PC-3 (cell line): ENCODE measurements around the gene HLA-F.

Experiments used
- CTCF ChIP-seq: fragments of 300-600 bp; sonication (generic); conservative IDR thresholded peaks from 2 replicates; pipeline ENCODE4 v1.5.1; 2017; ENCODE audit warnings: antibody characterized with exemption, low read depth, mild to moderate bottlenecking, low read length
- EZH2 ChIP-seq: fragments of 300-600 bp; sonication (generic); IDR thresholded peaks from one replicate; pipeline ENCODE4 v1.6.1; 2017; ENCODE audit warnings: antibody characterized with exemption, mild to moderate bottlenecking, low read length; ENCODE audit not compliant: unreplicated experiment
- EZH2phosphoT487 ChIP-seq: fragments of 300-600 bp; sonication (generic); IDR thresholded peaks from 2 replicates; pipeline ENCODE4 v1.6.1; 2018; ENCODE audit warnings: mild to moderate bottlenecking, antibody characterized with exemption, low read length, borderline replicate concordance

- TF ChIP-seq CTCF (no peak), EZH2 (no peak), EZH2phosphoT487 (no peak)
Observed at GRCh38 chr6:29751480-29751879, 28.2 kb downstream of the HLA-F start.
